CD4-positive, alpha-beta T cell treated with Interleukin-1 beta for 1 hour (primary cell): Measurements from ENCODE around the gene SMURF2.

ENCODE experiments used
- DNase-seq, 2 donors: peaks; one replicate each; pipeline ENCODE4 v3.0.0-alpha.2; 2020 to 2022

Gene SMURF2

DNA sequence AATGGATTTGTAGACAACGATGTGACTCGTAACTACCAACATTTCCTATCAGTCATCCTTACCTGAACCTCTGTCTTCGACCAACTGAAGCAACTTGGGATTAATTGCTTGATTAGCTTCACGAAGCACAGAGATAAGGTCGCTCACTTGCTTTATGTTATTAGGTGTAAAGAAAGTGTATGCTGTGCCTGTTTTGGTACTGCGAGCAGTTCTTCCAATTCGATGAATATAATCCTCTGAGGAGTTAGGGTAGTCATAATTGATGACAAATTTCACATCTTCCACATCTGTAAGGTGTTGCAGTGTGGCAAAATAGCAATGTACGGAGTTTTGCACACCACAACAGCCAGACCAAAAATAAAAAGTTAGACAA lies 161.6 kb downstream of the SMURF2 start:
- DNase-seq: peak in 1 of 2 donors; percentile 15

GRCh38 chr17:64499805-64500486 lies 162.2 kb downstream of the SMURF2 start:
- DNase-seq: peak in 1 of 2 donors; percentile 30

DNA sequence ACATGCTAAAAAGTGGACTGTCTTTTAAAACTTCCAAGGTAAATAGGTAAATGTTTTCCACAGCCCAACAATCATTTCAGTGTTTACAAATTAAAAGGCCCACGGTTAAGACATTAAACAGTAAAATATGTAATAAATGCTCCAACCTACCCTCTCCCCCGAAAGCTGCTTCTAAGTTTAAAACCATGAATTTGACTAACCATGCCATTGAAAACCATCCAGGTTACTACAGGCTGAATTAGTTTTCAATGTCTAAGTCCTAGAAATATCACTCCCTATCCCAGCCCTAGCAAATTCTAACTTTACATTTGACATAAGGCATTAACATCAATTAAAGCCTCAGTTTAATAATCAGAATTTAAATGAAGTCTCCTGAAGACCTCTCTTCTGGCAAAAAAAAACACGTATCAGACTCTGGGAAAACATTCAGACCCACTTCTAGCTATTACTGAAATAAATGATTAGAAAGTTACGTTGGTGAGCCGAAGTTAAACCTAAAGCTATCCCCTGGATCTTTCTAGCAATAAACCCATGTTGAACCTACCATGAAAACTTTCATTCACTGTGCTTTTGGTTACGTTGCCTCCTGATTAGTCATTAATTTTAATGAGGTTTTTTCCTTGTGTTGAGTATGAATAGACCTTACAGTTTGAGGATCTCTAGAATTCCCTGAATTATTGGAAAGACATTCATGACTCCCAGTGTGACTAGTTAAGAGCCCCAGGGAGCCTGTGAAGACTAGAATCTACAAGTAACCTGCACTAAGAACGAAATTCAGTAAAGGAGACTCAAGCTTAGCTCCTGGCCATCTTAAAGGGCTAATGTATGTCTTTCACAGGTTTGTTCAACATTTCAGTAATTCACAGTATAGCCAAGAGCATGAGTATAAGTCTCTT lies 163.6 kb downstream of the SMURF2 start:
- DNase-seq: peak in 1 of 2 donors; percentile 34

GRCh38 chr17:64497565-64498035 lies 164.5 kb downstream of the SMURF2 start:
- no peak for DNase-seq

DNA sequence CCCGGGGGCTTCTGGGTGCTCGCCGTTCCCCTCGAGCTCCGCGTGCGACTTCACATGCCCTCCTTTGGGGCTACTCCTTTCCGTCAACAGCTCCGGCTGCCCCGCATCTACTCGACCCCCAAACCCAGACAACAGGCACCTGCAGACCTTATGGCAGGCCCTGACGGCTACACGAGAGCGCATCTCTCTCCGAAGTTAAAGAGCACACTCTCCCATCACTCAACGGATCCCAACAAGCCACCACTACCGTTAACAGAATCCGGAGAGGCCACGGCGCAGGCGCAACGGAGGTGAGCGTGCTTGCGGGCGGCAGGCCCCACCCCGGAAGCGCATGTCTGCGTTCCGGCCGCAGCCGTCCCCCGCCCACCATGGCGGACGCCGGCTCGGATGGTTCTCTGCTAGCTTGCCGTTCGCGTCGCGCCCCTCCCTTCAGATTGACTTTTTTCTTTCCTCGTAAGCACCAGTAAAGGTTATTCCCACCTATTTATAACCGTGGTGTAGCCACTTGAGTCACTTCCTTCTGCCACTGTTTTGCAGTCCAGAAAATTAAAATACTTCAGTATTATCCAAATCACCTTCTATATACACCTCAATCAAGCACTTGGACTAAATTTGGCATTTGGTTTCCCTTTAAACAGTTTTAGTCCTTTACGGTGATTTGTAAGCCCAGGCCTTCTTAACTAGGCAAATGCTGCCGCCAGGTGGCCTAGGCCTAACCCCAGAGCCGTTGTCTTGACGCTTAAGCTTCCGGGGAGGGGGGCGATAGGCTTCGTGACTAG lies 165.1 kb downstream of the SMURF2 start, which contains the start of gene POLG2:
Gene POLG2 (minus strand): TSS at position 269 of the 779 bp plus-strand sequence. CDS start 86 bp downstream, at position 183.
- peak; percentile 96 for DNase-seq

- no peak for DNase-seq
Observed at GRCh38 chr17:64496348-64496785, 165.7 kb downstream of the SMURF2 start.
